RWPE1 (cell line): ENCODE measurements around the gene ZCCHC24.

Source experiments
- CTCF ChIA-PET: fragments of 350-600 bp; sonication (Branson Sonifier 250); formaldehyde crosslinking; extraction: SDS; loops from one replicate; lab custom pipeline; 2021; lab: Yijun Ruan, JAX
- POLR2A ChIA-PET: fragments of 400-600 bp; formaldehyde crosslinking; extraction: SDS; loops from one replicate; lab custom pipeline; 2020; ENCODE audit warnings: antibody characterized with exemption; ENCODE audit not compliant: low non-redundant PET; lab: Yijun Ruan, JAX
- DNase-seq: peaks from one replicate; pipeline ENCODE4 v3.0.0; 2012; ENCODE audit warnings: low spot score
- H3K27ac ChIP-seq: fragments of 450-650 bp; 2 replicates; pipeline ENCODE4 v1.5.1; 2017
- CTCF ChIP-seq: fragments of 450-650 bp; conservative IDR thresholded peaks from 2 replicates; pipeline ENCODE4 v1.5.1; 2017; ENCODE audit warnings: low read depth, mild to moderate bottlenecking

The ZCCHC24 gene

GRCh38 chr10:79346388-79347225 is 98.8 kb downstream of the ZCCHC24 start:
- ChIA-PET CTCF (interaction anchor here (0.6 to 1.2 kb wide), 5 partner anchors 9 to 549 kb away, joined by 3 to 4 read pairs (median 4); no protein-coding TSS in a partner anchor), POLR2A (no interaction called here)
- no peak for TF ChIP-seq CTCF
- no peak for DNase-seq
- peak overlapping the region; percentile 85 for H3K27ac ChIP-seq

GRCh38 chr10:79346012-79346340 is 99.4 kb downstream of the ZCCHC24 start:
- CTCF ChIA-PET = interaction anchor here (0.7 to 1.7 kb wide), 3 partner anchors 9 to 548 kb away, joined by 3 to 4 read pairs (median 4); no protein-coding TSS in a partner anchor
- POLR2A ChIA-PET = no interaction called here
- no peak for DNase-seq
- H3K27ac ChIP-seq = no peak overlapping the region; the same call in 1 of the 2 replicates
- TF ChIP-seq CTCF = no peak

GRCh38 chr10:79345241-79346011 is 100.0 kb downstream of the ZCCHC24 start:
- no peak for DNase-seq
- CTCF ChIA-PET = interaction anchor here (0.7 to 1.7 kb wide), 4 partner anchors 8 to 548 kb away, joined by 3 to 4 read pairs (median 4); no protein-coding TSS in a partner anchor
- no peak overlapping the region for H3K27ac ChIP-seq
- POLR2A ChIA-PET = interaction anchor here (1.0 to 1.4 kb wide), 2 partner anchors 9 to 11 kb away, joined by 3 to 6 read pairs; no protein-coding TSS in a partner anchor
- TF ChIP-seq CTCF = no peak

- no peak for TF ChIP-seq CTCF
Observed at GRCh38 chr10:79344502-79345195, 100.8 kb downstream of the ZCCHC24 start.

GRCh38 chr10:79342811-79343561 is 102.4 kb downstream of the ZCCHC24 start:
- no peak overlapping the region for H3K27ac ChIP-seq
- no peak for TF ChIP-seq CTCF
- no peak for DNase-seq
- ChIA-PET POLR2A (no interaction called here), CTCF (interaction anchor here (0.7 to 1.1 kb wide), 2 partner anchors 32 to 50 kb away, joined by 4 to 6 read pairs; no protein-coding TSS in a partner anchor)

More at GRCh38 chr10:79344502-79345195, 100.8 kb downstream of the ZCCHC24 start:
- CTCF ChIA-PET = interaction anchor here (0.6 to 1.7 kb wide), 3 partner anchors 10 to 54 kb away, joined by 3 to 4 read pairs (median 3); no protein-coding TSS in a partner anchor
- DNase-seq = no peak
- no peak overlapping the region for H3K27ac ChIP-seq
- POLR2A ChIA-PET = interaction anchor here (0.6 to 1.4 kb wide), 3 partner anchors 10 to 1490 kb away, joined by 3 to 6 read pairs (median 3); no protein-coding TSS in a partner anchor
